Heart right ventricle (tissue), 16 donors: Measurements from ENCODE around the gene NFE2L3. TPM values are rescaled to one million over a fixed set of nuclear protein-coding genes. Genes with fewer than 3 reads are reported as not detected.

Experiments
- ATAC-seq, 8 donors: fragments of 200-7000 bp; cut with Tn5 transposase; one replicate each; pipeline ENCODE4 v1.9.1; 2020; ENCODE audit warnings: mild to moderate bottlenecking in 8 of 8, moderate library complexity in 8 of 8, moderate number of reproducible peaks in 1 of 8
- DNase-seq, 2 donors: peaks; one replicate each; pipeline ENCODE4 v3.0.0-alpha.2; 2020
- H3K27ac ChIP-seq, 10 donors: fragments of 200-600 bp; sonication (generic) in 2 of 10; one replicate each; pipeline versions ENCODE4 v1.5.0 to v1.8.0; 2020 to 2022; ENCODE audit warnings: mild to moderate bottlenecking in 3 of 10
- H3K27me3 ChIP-seq, 7 donors: fragments of 200-600 bp; one replicate each; pipeline ENCODE4 v1.8.0; 2021 to 2022; ENCODE audit warnings: mild to moderate bottlenecking in 2 of 7
- H3K36me3 ChIP-seq, 9 donors: fragments of 200-600 bp; sonication (generic) in 1 of 9; one replicate each; pipeline versions ENCODE4 v1.5.0 to v1.8.0; 2020 to 2022; ENCODE audit warnings: mild to moderate bottlenecking in 2 of 9
- H3K4me1 ChIP-seq, 9 donors: fragments of 200-600 bp; sonication (generic) in 1 of 9; one replicate each; pipeline versions ENCODE4 v1.5.0 to v1.8.0; 2020 to 2022; ENCODE audit warnings: mild to moderate bottlenecking in 4 of 9
- H3K4me3 ChIP-seq, 10 donors: fragments of 200-600 bp; sonication (generic) in 2 of 10; one replicate each; pipeline versions ENCODE4 v1.5.0 to v1.8.0; 2020 to 2022; ENCODE audit warnings: mild to moderate bottlenecking in 7 of 10, moderate library complexity in 2 of 10
- H3K9me3 ChIP-seq, 11 donors: fragments of 200-600 bp in 10 of 11; sonication (generic) in 2 of 11; one replicate each; pipeline versions ENCODE4 v1.5.0 to v1.8.0; 2013 to 2022; ENCODE audit warnings: mild to moderate bottlenecking in 2 of 11, control low read depth in 1 of 11, moderate library complexity in 1 of 11
- CTCF ChIP-seq, 9 donors: fragments of 200-600 bp; sonication (generic) in 2 of 9; IDR thresholded peaks; one replicate each; pipeline versions ENCODE4 v1.5.0 to v1.8.0; 2021 to 2022; ENCODE audit warnings: antibody characterized with exemption in 9 of 9, mild to moderate bottlenecking in 5 of 9, moderate library complexity in 1 of 9
- WGBS, 2 donors: extraction: QIAGEN DNeasy Blood & Tissue Kit; methylation state at CpG; one replicate each; pipeline ENCODE4 v1.1.7; 2013; ENCODE audit warnings: inconsistent platforms in 1 of 2; 5-methylcytosine and 5-hydroxymethylcytosine counted together
- intact Hi-C, 10 donors: fragments of 100-400 bp; cut with DNase I; formaldehyde crosslinking; loops; one replicate each; pipeline versions ENCODE4 v1.11.1 to v1.14.2; 2022
- polyA plus RNA-seq, 2 donors: library from polyadenylated mRNA; stranded (reverse); fragments of 200-250 nt; gene quantifications; one replicate each; pipeline ENCODE4 v1.2.3, GENCODE V29; 2013
- total RNA-seq, 10 donors: library from RNA; stranded (reverse); fragmentation: NEBNext Ultra II Directional in 3 of 10; extraction: Animal tissue kit (Norgen Biotek cat#: 25700) in 3 of 10; gene quantifications; one replicate each; pipeline versions ENCODE4 v1.2.1 to v1.2.4, GENCODE V29; 2021 to 2023
- donor health status: Arrhythmogenic right ventricular cardiomyopathy.
- donor health status: ischemic (EF 13 %, LVEDD 7.1; RV severe dilation, severe dysfunction).
- donor health status: healthy with polysubstance abuse.
- donor health status: DM: no; HTN: yes; CAD: no.
- donor health status: DM: no; HTN: no; CAD: no.
- donor health status: ischemic (EF 25% LVEDD 6.9; RV normal size, moderate dysfunction).
- donor health status: ischemic (EF 25% LVEDD 5.7; RV mildly dilated, moderate dysfunction).
- donor health status: healthy.
- donor health status: DM: yes; HTN: yes; CAD: no.
- donor health status: Ischemic cardiomyopathy.
- donor health status: ischemic (EF 35%, LVEDD 5.7; RV mildly dilated, moderate dysfunction).
- donor health status: nonischemic (EF 11% LVEDD 7.7; RV severe dilation, severe dysfunction).
- donor health status: DM: yes; HTN: yes; CAD: no.
- donor health status: PGD.
- donor health status: ischemic (EF 29% LVEDD 5.4; RV normal size, mild dysfunction).
- donor health status: nonischemic (EF 23%, LVEDD 6.1; RV moderate dilation, normal function).

NFE2L3 gene
- total and polyA plus RNA-seq, 12 donors = 0.32 to 4.1 (median 1.1) TPM

DNA sequence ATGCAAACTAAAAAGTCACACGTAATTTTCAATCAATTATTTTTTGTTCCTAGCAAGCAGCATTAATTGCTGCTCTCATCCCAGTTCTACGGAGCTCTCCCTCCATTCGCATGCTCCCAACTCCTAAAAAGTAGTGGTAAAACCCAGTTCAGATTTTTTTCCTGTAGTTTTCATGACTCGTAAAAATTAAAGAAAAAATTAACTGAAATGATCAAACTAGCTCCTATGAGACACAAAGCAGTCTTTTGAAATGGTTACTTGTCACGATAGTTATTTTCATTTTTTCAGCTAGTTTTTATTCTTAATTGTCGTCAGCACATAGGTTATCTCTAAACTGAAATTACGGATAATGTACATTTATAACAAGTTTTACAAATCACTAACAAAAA, 46.8 kb downstream of the NFE2L3 start:
- WGBS, 2 donors = 0 to 1% methylated on average over 7 of the region's 7 CpGs
- H3K4me1 ChIP-seq = peaks cover 9 to 57% (median 54%) of the 10 kb centered on the region in 9 donors
- intact Hi-C loops = loop anchor here in 2 of 10 donors (5.0 kb wide), 3 partner anchors 41 to 106 kb away; partner anchors contain the start of gene NFE2L3 (in 1 of the 2)

DNA sequence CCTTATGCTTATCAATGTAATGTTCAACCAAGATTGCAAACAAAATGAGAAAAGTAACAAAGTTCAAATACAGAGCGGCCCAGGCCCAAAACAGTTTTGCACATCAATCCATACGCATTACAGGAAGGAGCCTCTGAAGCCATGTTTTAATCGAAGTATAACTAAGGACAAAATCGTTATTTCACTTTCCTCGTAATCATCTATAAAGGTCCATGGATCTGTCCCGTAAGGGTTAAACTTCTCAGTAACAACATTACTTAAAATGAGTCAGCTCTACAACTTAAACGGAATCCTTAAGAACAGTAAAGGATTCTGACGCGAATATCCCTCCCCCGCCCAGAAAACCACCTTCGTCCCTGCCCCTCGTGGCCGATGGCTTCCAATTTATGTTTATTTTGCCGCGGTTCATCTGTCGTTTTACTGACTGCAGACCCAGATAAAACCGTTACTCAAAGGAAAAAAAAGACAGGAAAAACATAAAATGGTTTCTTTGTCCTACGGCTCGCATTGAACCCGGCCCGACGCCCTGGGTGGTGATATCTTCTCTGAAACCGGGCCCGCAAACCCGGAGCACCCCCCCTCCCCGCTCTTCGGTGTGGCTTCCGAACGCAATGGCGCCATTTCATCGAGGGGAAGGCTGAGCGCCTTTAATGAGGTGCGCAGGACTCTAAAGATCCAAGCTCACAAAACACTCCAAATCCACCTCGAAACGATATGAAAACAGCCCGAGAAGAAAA, 47.5 kb downstream of the NFE2L3 start:
- peak overlapping the region; percentile 65 to 99 (median 83) for H3K4me3 ChIP-seq
- TF ChIP-seq CTCF (IDR thresholded peaks at IDR 0.05) = peak in 1 of 9 donors; percentile 10
- peak; percentile 64 to 73 for DNase-seq
- intact Hi-C loops = loop anchor here in 3 of 10 donors (5.0 to 10.0 kb wide), 5 partner anchors 42 to 305 kb away; partner anchors contain the start of gene NFE2L3 (in 1 of the 3)
- H3K4me1 ChIP-seq = peaks cover 7 to 57% (median 54%) of the 10 kb centered on the region in 9 donors
- ATAC-seq = peak in 6 of 8 donors; percentile 17 to 58 (median 48)
- peak overlapping the region; percentile 93 to 100 (median 99) for H3K27ac ChIP-seq
- no peaks in the 10 kb centered on the region for H3K9me3 ChIP-seq
- H3K36me3 ChIP-seq = peaks cover 0 to 44% (median 29%) of the 10 kb centered on the region in 9 donors
- 0% methylated on average over 36 of the region's 36 CpGs for WGBS, 2 donors
- no peaks in the 10 kb centered on the region for H3K27me3 ChIP-seq

More for the DNA sequence above, 46.8 kb downstream of the NFE2L3 start:
- Histone ChIP-seq H3K27ac (peak overlapping the region in 7 of 10 donors; percentile 96 to 100 (median 100)), H3K4me3 (peak overlapping the region; percentile 65 to 99 (median 83)), H3K27me3 (no peaks in the 10 kb centered on the region), H3K9me3 (no peaks in the 10 kb centered on the region), H3K36me3 (peaks cover 0 to 51% (median 36%) of the 10 kb centered on the region in 9 donors)
- DNase-seq (no peak), ATAC-seq (no peak)
- no peak for TF ChIP-seq CTCF (IDR thresholded peaks at IDR 0.05)

DNA sequence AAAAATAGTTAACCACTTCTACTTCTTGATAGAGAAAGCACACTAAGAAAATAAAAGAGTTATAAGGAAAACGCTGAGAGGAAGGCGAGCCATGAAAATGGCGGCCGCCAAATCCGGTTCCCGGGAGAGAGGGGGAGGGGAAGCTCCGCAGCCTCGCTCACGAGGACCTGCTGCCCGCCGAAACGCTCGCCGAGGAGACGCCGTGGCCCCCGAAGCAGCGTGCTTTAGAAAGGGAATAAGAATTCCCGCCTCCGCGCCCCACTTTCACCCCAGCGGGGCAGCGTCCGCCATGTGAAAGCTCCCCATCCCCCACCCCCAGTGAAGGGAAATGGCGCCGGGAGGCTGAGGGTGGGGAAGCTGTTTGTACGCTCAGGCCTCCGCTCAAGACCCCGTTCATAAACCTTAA, 48.0 kb downstream of the NFE2L3 start:
- H3K9me3 ChIP-seq = no peaks in the 10 kb centered on the region
- no peaks in the 10 kb centered on the region for H3K27me3 ChIP-seq
- DNase-seq (peak; percentile 65 to 84), ATAC-seq (peak; percentile 26 to 70 (median 55))
- H3K4me3 ChIP-seq = peak overlapping the region; percentile 65 to 99 (median 83)
- TF ChIP-seq CTCF (IDR thresholded peaks at IDR 0.05) = no peak
- H3K36me3 ChIP-seq = peaks cover 0 to 38% (median 23%) of the 10 kb centered on the region in 9 donors
- intact Hi-C loops = loop anchor here in 2 of 10 donors (10.0 kb wide), 2 partner anchors 75 to 305 kb away; no protein-coding TSS in a partner anchor
- 0% methylated on average over 29 of the region's 29 CpGs for WGBS, 2 donors
- H3K4me1 ChIP-seq = peaks cover 7 to 57% (median 54%) of the 10 kb centered on the region in 9 donors
- H3K27ac ChIP-seq = peak overlapping the region; percentile 93 to 100 (median 99)

DNA sequence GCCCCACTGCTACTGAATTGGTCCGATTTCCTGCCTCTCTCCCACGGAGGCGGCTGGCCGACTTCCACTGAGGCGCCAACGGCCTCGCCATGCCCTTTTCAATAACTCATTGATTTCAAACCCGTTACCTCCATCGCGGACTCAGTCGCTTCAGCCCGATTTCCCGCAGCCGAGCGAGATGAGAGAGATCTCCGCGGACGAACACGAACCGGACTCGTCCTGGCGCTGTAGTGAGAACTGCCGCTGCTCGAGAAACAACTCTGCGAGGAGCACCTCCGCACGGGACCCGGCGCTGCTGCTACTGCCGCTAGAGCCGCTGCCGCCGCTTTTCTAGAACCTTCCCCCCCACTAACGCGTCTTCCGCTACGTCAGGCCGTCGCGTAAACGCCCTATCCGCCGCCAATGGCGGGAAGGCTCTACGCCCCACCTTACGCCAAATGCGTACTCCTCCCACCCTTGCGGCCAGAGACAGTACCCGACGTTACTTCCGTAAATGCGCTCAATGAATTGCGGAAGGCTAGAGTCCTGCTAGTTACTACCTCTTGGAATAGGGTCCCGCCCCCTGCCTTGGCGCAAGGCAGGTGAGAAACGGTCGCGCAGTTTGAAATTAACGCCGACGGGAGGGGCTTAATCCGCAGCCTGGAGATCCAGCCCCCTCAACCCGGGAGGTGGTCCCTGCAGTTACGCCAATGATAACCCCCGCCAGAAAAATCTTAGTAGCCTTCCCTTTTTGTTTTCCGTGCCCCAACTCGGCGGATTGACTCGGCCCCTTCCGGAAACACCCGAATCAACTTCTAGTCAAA, 48.6 kb downstream of the NFE2L3 start, which contains the start of gene HNRNPA2B1:
Gene HNRNPA2B1 (minus strand): TSS at position 303 of the 803 bp plus-strand sequence. CDS start 169 bp downstream, at position 134.
- intact Hi-C loops = loop anchor here in 2 of 10 donors (10.0 kb wide), 2 partner anchors 74 to 306 kb away; no protein-coding TSS in a partner anchor
- peak within 1 kb of the TSS; percentile 93 to 100 (median 99) for H3K27ac ChIP-seq
- peaks cover 0 to 34% (median 17%) of the 10 kb centered on the region in 9 donors for H3K36me3 ChIP-seq
- H3K4me1 ChIP-seq = peaks cover 6 to 56% (median 51%) of the 10 kb centered on the region in 9 donors
- 0% methylated on average over 67 to 71 of the region's 71 CpGs for WGBS, 2 donors
- DNase-seq (peak; percentile 95 to 97), ATAC-seq (peak; percentile 82 to 93 (median 87))
- peak within 1 kb of the TSS; percentile 65 to 99 (median 88) for H3K4me3 ChIP-seq
- H3K9me3 ChIP-seq = no peaks in the 10 kb centered on the region
- peak in 1 of 9 donors; percentile 19 for TF ChIP-seq CTCF (IDR thresholded peaks at IDR 0.05)
- H3K27me3 ChIP-seq = no peaks in the 10 kb centered on the region
